BJ (cell line): ENCODE data around the gene EZH2. TPM values are rescaled to one million over a fixed set of nuclear protein-coding genes. Genes with fewer than 3 reads are reported as not detected.

ENCODE experiments used
- CTCF ChIA-PET: fragments of 350-600 bp; formaldehyde crosslinking; extraction: SDS; loops from one replicate; lab custom pipeline; 2021; ENCODE audit warnings: antibody characterized with exemption, inconsistent platforms; lab: Yijun Ruan, JAX
- POLR2A ChIA-PET: fragments of 300-600 bp; sonication (Branson Sonifier 250); formaldehyde crosslinking; extraction: SDS; loops from one replicate; lab custom pipeline; 2021; ENCODE audit warnings: antibody characterized with exemption; lab: Charles Lee
- DNase-seq: peaks from one replicate; pipeline ENCODE4 v3.0.0-alpha.2; 2011; ENCODE audit warnings: low read depth
- H3K27me3 ChIP-seq: 2 replicates; pipeline ENCODE4 v1.6.0; 2011; ENCODE audit warnings: low read length; ENCODE audit not compliant: control insufficient read depth, insufficient read depth
- H3K36me3 ChIP-seq: 2 replicates; pipeline ENCODE4 v1.5.1; 2011; ENCODE audit warnings: low read length; ENCODE audit not compliant: control insufficient read depth, insufficient read depth
- H3K4me3 ChIP-seq: 2 replicates; pipeline ENCODE4 v1.5.1; 2011; ENCODE audit warnings: low read depth, mild to moderate bottlenecking, control low read depth, low read length
- CTCF ChIP-seq: IDR thresholded peaks from 2 replicates; pipeline ENCODE4 v1.5.1; 2011; ENCODE audit warnings: low read depth, mild to moderate bottlenecking, control low read depth, inconsistent platforms, low read length, moderate library complexity; ENCODE audit not compliant: insufficient read depth
- polyA plus RNA-seq: library from polyadenylated mRNA; depleted of rRNA; stranded (reverse); fragments of >200 nt; gene quantifications from 2 replicates; pipeline ENCODE4 v1.2.3, GENCODE V29; 2011

EZH2 gene
- polyA plus RNA-seq, 1 experiment: 11.0 TPM

GRCh38 chr7:148783801-148784527 is 100.1 kb downstream of the EZH2 start:
- POLR2A ChIA-PET: no interaction called here
- TF ChIP-seq CTCF: no peak
- Histone ChIP-seq H3K27me3 (no peaks in the 10 kb centered on the region), H3K4me3 (no peak overlapping the region), H3K36me3 (peaks cover 23% of the 10 kb centered on the region)
- no peak for DNase-seq
- CTCF ChIA-PET: interaction anchor here (1.1 kb wide), 1 partner anchor 9 kb away, joined by 3 read pairs; no protein-coding TSS in a partner anchor

GRCh38 chr7:148782757-148783456 is 101.2 kb downstream of the EZH2 start:
- CTCF ChIA-PET: interaction anchor here (1.1 to 1.4 kb wide), 2 partner anchors 8 to 18 kb away, joined by 3 to 4 read pairs; no protein-coding TSS in a partner anchor
- no peak for TF ChIP-seq CTCF
- no peaks in the 10 kb centered on the region for H3K27me3 ChIP-seq
- POLR2A ChIA-PET: no interaction called here
- DNase-seq: no peak
- no peak overlapping the region for H3K4me3 ChIP-seq
- H3K36me3 ChIP-seq: peaks cover 17% of the 10 kb centered on the region

- H3K36me3 ChIP-seq: peaks cover 4% of the 10 kb centered on the region
- POLR2A ChIA-PET: interaction anchor here (0.6 kb wide), 1 partner anchor 31 kb away, joined by 3 read pairs; no protein-coding TSS in a partner anchor
- no peaks in the 10 kb centered on the region for H3K27me3 ChIP-seq
- no peak for TF ChIP-seq CTCF
- CTCF ChIA-PET: interaction anchor here (0.7 to 1.7 kb wide), 4 partner anchors 9 to 199 kb away, joined by 3 to 4 read pairs (median 3); no protein-coding TSS in a partner anchor
- DNase-seq: no peak
- H3K4me3 ChIP-seq: no peak overlapping the region
Observed at GRCh38 chr7:148774471-148774870, 109.6 kb downstream of the EZH2 start.

GRCh38 chr7:148773334-148773733 is 110.8 kb downstream of the EZH2 start:
- ChIA-PET POLR2A (no interaction called here), CTCF (interaction anchor here (1.1 to 1.2 kb wide), 3 partner anchors 14 to 68 kb away, joined by 3 to 4 read pairs (median 3); no protein-coding TSS in a partner anchor)
- DNase-seq: no peak
- Histone ChIP-seq H3K36me3 (peaks cover 4% of the 10 kb centered on the region), H3K4me3 (no peak overlapping the region), H3K27me3 (no peaks in the 10 kb centered on the region)
- TF ChIP-seq CTCF: no peak
